Fibroblast of lung (primary cell): ENCODE results near the gene COL1A1.

ENCODE experiments used
- CTCF ChIP-seq, 2 donors: IDR thresholded peaks in 1 of 2; conservative IDR thresholded peaks in 1 of 2; 1 replicate in 1 of 2; 2 replicates in 1 of 2; pipeline ENCODE4 v1.5.1; 2011 to 2012; ENCODE audit warnings: low read length in 2 of 2, control low read depth in 1 of 2, inconsistent platforms in 1 of 2, low read depth in 1 of 2, mild to moderate bottlenecking in 1 of 2
- EZH2 ChIP-seq: IDR thresholded peaks from 2 replicates; pipeline ENCODE4 v1.5.1; 2012; ENCODE audit warnings: low read length, control low read depth, mild to moderate bottlenecking; ENCODE audit errors: missing control alignments

GRCh38 chr17:50248255-50248654 is 46.8 kb upstream of the COL1A1 start:
- TF ChIP-seq CTCF (conservative IDR thresholded peaks at IDR 0.05 in 1 of 2, IDR thresholded peaks at IDR 0.05 in 1 of 2; ENCODE audit: low read depth in 1 of 2, low read length in 2 of 2) (no peak), EZH2 (no peak)
